HG03521 (cell line): ENCODE measurements around the gene ABLIM2.

Source experiments
- ATAC-seq: cut with Tn5 transposase; IDR thresholded peaks from one replicate; pipeline ENCODE4 v1.9.1; 2021; ENCODE audit warnings: mild to moderate bottlenecking, moderate library complexity; ENCODE audit not compliant: unreplicated experiment

The ABLIM2 gene

DNA sequence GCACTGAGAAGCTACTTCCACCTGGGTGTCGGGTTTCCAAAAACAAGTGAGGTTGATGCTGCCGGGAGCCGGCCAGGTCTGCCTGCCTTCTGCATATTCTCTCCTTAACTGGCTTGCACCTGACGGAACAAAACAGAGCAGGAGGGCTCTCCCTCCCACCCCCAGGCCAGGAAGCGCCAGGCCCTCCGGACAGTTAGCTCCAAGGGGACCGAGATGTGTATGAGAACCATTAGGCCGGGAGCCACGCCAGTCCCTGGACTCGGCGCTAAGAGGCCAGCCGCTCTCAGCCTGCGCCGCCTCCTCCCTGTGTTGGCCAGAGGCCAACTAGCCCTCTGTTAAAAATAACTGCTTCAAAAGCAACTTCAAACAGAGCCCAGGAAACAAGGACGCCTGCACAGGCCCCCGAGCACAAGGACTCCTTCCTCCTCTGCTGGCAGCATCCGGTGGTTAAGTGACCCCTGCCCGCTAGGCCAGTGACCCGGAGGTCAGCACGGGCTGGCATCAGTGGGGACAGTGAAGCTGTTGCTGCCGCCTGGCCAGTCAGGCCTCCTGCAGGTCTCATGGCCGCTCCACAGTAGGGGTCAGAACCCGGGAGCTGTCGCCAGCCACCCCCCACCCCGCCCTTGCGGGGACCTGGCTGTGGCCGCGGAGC lies 107.9 kb downstream of the ABLIM2 start:
- no peak for ATAC-seq

DNA sequence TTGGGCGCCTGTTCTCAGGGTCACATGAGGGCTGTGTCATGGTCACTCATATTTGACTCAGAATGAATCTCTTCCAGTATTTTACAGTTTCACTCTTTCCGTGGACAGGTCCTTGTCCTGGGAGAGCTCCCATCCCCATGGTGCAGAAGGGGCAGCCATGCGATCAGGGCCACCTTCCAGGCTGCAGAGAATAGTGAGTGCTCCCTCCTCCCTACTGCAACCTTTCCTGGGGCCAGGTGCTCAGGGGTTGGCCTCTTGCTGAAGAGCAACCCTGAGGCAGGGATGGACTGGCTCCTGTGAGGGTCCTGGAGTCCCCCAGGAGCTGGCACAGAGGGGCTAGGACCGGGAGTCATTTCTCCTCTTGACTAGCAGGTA lies 108.4 kb downstream of the ABLIM2 start:
- ATAC-seq: no peak

DNA sequence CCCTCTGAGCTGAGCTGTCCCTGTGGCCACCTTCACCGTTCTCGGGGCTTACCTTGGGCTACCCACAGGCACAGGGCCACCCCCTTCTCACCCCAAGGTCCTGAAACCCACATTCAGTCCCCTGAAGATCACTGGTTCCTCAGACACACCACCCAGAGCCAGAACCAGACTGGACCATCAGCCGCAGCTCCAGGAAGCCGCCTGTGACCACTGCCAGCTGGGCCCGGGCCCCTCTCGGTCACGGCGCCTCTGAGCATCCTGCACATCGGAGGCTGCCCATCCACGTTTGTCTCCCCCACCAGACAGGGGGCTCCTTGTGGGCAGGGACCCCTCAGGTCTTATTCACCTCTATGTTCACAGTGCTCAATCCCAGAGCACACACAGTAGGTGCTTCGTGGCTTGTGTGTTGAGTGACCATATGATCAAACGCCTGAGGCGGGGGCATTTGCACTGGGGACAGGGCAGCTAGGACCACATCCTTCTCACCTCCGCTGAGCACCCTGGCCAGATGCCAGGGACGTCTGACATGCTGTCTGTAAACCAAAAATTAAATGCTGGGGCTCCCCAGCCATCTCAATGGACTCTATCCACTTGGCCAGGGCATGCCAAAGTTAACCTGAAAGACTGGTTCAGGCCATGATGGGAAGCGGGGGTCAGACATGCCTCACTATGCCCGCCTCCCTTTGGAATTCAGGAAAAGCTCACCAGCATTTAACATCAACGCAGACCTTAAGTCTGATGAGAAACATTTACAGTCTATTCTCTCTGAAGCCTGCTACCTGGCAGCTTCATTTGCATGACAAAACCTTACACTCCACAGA lies 109.5 kb downstream of the ABLIM2 start:
- no peak for ATAC-seq

GRCh38 chr4:8047837-8048678 lies 110.6 kb downstream of the ABLIM2 start:
- no peak for ATAC-seq

DNA sequence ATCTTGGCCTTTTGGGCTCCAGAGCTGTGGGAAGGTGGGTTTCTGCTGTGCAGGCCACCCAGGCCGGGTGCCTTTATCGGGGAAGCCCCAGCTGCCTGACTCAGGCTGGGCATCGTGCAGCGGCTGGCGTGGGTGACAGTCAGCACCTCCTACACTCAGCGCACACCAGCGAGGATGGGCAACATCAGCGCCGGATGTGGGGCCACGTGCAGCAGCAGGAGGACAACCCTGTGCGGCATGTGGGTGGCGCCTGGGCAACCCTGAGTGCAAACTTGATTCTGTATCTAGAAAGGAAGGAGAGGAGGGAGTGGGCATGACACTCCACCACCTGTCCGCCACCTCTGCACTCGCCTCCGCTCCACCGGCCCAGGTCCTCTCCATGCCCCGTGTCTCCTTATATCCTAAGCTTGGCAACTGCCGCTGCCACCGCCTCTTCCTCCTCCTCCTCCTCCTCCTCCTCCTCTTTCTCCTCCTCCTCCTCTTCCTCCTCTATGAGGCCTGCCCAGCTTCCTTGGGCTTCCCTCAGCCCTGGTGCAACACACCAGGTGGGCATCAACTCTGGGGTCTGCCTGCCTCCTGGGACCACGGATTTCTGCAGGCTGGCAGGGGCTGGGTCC lies 111.6 kb downstream of the ABLIM2 start:
- ATAC-seq: no peak

DNA sequence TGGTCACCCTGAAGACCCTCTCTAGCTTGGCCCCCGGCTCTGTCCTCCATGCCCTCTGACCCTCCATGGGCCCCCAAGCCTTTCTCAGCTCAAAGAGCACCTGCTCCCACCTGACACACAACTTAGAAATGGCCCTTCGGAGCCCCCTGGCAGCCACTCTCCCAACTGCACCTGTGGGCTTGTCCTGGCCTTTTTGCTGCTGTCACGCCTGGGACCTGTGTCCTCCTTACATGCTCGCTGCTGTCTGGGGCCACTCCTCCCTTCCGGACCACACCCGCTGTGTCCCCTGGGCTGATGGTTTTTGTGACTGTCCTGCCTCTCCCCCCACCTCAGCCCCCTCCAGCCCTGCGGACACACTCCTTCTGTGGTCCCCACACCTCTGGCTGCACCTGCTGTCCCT lies 112.7 kb downstream of the ABLIM2 start:
- ATAC-seq: no peak

DNA sequence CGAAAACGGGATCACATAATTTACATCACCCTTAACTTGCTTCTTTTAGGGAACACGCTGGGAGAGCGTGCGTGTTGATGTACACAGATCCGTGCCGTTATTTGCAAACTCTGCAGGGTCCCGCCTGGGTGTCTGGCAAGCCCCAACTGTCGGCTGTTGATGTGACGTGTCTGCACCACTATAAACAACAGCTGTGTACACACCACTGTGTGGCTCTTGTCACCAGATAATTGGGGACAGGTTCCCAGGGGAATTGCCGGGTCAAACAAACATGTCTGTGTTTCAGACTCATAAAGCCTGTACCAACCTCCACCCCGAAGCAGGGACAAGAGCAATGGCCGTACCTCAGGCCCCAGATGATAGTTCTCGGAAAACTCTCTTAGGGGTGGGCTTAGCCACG lies 113.9 kb downstream of the ABLIM2 start:
- ATAC-seq: no peak

DNA sequence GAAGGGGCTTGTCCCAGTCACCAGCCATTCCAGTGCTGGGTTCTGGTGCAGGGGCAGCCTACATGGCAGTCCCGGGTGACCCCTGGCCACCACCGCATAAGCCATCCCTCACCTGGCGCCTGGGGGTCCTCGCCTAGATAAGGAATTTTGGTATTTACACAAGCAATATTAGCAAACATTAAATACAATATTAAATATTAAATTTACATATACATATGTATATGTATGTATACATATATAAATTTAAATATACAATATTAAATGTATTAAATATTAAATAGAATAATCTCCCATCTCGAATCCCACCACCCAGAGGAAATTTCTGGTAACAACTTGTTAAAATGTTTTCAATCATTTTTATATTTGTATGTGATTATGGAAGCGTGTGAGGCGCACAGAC lies 114.4 kb downstream of the ABLIM2 start:
- ATAC-seq: no peak

- ATAC-seq: no peak
Measured at GRCh38 chr4:8043596-8043995, 115.0 kb downstream of the ABLIM2 start.

- no peak for ATAC-seq
Measured at GRCh38 chr4:8041868-8042267, 116.7 kb downstream of the ABLIM2 start.

DNA sequence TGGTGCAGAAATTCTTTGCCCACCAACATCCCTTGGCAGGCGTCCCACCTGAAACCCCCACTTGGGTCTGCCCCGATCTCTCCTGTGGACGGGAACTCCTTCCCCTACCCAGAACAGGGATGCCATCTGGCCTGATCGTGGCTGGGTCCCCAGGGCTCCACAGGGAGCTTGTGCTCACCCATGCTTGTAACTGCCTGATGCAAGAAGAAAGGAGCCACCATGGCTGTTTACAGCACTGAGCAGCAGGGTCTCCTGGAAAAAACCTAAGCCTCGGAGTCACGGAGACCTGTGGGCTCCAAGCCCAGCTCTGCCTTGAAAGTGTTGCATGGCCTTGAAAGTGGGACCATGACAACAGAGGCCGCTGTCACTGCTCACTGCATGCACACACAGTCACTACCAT lies 117.4 kb downstream of the ABLIM2 start:
- ATAC-seq: no peak

DNA sequence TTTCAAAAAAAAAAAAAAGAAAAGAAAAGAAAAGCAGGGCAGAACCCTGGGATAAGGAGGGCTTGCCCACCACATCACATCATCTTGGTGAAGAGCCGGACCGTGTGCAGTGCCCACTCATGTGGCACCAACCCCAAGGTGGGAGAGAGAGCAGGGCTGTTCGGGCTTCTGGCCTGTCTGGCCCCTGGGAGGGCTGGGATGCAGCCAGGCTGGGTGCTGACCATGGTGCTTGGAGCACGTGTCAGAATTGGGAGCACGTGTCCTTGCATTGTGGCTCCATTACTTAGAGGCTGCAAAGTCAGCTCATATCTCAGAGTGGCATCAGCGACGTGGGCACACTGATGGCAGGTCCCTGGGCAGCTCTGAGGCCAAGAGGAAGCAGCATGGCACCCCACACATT lies 118.0 kb downstream of the ABLIM2 start:
- ATAC-seq: no peak

- ATAC-seq: no peak
Measured at GRCh38 chr4:8039853-8040252, 118.8 kb downstream of the ABLIM2 start.

GRCh38 chr4:8039290-8039689 lies 119.3 kb downstream of the ABLIM2 start:
- ATAC-seq: no peak

DNA sequence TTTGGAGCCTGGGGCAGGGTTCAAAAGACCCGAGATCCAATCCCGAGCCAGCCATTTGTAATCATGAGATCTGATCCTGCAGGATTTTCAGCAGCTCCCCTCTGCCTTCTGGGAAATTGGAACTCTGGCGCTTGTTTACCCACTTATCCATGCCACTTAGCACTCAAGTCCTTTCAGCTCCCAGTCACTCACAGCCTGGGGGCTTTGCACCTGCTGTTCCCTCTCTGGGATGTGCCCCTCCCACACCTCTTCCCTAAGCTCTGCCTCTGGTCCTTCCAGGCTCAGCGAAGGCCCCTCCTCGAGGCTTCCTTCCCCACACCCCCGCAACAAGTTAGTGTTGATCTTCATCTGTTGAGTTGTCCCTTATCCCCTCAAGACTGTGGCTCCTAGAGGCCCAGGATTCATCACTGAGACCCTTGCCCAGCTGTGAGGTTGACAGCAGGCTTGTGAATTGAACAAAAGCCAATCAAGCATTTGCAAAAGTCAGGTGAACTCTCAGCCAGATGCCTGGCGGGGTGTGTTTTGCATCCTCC lies 119.8 kb downstream of the ABLIM2 start:
- no peak for ATAC-seq

DNA sequence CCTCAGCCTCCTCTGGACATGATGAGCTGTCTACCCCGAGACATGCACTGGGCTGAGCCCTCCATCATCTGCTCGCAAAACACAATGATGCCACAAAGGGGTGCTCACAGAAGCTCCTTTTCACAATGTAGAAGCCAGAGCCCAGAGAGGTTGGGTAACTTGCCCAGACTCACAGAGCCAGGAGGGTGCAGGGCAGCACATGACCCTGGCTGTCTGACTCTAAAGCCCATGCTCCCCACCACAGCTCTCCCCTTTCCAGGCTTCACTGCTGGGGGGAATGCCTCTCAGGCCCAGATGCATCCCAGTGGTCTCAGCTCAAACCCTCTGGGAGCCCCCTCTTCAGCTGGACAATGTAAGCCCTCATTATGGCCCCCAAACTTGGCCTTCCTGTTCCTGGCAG lies 120.5 kb downstream of the ABLIM2 start:
- no peak for ATAC-seq

- ATAC-seq: no peak
Measured at GRCh38 chr4:8037150-8037769, 121.4 kb downstream of the ABLIM2 start.

GRCh38 chr4:8035371-8035780 lies 123.2 kb downstream of the ABLIM2 start:
- no peak for ATAC-seq

GRCh38 chr4:8033829-8034528 lies 124.6 kb downstream of the ABLIM2 start:
- ATAC-seq: no peak
